K562 (cell line): ENCODE data around the gene PDZD8. TPM values are rescaled to one million over a fixed set of nuclear protein-coding genes. Genes with fewer than 3 reads are reported as not detected.

Experiments
- BRCA1 ChIP-seq, 2 experiments: fragments of 450-650 bp in 1 of 2; sonication (generic) in 1 of 2; formaldehyde crosslinking in 1 of 2; IDR thresholded peaks; 2 replicates each; pipeline versions ENCODE4 v1.5.0 to v1.6.1; 2017 to 2020; ENCODE audit warnings: mild to moderate bottlenecking in 1 of 2, missing genetic modification reagents in 1 of 2
- CHD1 ChIP-seq: fragments of 200-600 bp; sonication (generic); IDR thresholded peaks from one replicate; pipeline ENCODE4 v1.6.1; 2012; ENCODE audit warnings: mild to moderate bottlenecking, moderate library complexity, low read length, inconsistent platforms
- DDX20 ChIP-seq: fragments of 450-650 bp; IDR thresholded peaks from 2 replicates; pipeline ENCODE4 v1.6.1; 2016; ENCODE audit warnings: missing genetic modification characterization, low read depth, mild to moderate bottlenecking, missing compliant biosample characterization, moderate library complexity
- ETV1 ChIP-seq: fragments of 450-650 bp; conservative IDR thresholded peaks from 2 replicates; pipeline ENCODE4 v1.6.1; 2016; ENCODE audit warnings: missing genetic modification characterization, control low read depth, low read depth, missing compliant biosample characterization
- GATAD2B ChIP-seq: fragments of 450-650 bp; IDR thresholded peaks from 2 replicates; pipeline ENCODE4 v1.6.1; 2017; ENCODE audit warnings: mild to moderate bottlenecking, borderline replicate concordance
- NEUROD1 ChIP-seq: fragments of 150-350 bp; IDR thresholded peaks from 2 replicates; pipeline ENCODE4 v1.6.1; 2014; ENCODE audit warnings: borderline replicate concordance, low read length, low read depth; ENCODE audit not compliant: partially characterized antibody
- SRSF7 ChIP-seq: fragments of 200-400 bp; formaldehyde crosslinking; optimal IDR thresholded peaks from 2 replicates; pipeline ENCODE3; 2017; ENCODE audit warnings: mild to moderate bottlenecking, low read depth, low read length
- ZKSCAN8 ChIP-seq: fragments of 200-800 bp; sonication (Bioruptor generic); IDR thresholded peaks from 2 replicates; pipeline ENCODE4 v1.6.1; 2016; ENCODE audit warnings: missing genetic modification characterization, missing compliant biosample characterization
- ZNF551 ChIP-seq: fragments of 250-450 bp; sonication (Bioruptor Pico); IDR thresholded peaks from 2 replicates; pipeline ENCODE4 v1.5.0; 2021; ENCODE audit warnings: mild to moderate bottlenecking, moderate library complexity
- ZNF668 ChIP-seq: fragments of 250-450 bp; sonication (Bioruptor Pico); IDR thresholded peaks from 2 replicates; pipeline ENCODE4 v1.8.0; 2022; ENCODE audit warnings: mild to moderate bottlenecking, inconsistent platforms
- polyA plus RNA-seq, 8 experiments: library from polyadenylated mRNA; depleted of rRNA in 4 of 8; stranded (reverse) in 5 of 8; unstranded in 3 of 8; fragments of >200 nt; fragmentation: Nextera tagmentation in 2 of 8; fragmentation: Illumina TruSeq in 1 of 8; extraction: Ambion mirVana in 2 of 8; extraction: Trizol in 1 of 8; gene quantifications; 2 replicates each; pipeline versions ENCODE4 v1.2.1 to v1.2.3, GENCODE V29; 2011 to 2014; ENCODE audit warnings: inconsistent platforms in 1 of 8, missing spikeins in 1 of 8
- total RNA-seq, 7 experiments: library from RNA; depleted of rRNA in 6 of 7; stranded (reverse); fragments of >200 nt in 6 of 7; fragmentation: Illumina TruSeq in 2 of 7; extraction: Trizol in 2 of 7; gene quantifications; 2 replicates each; pipeline versions ENCODE4 v1.2.1 to v1.2.3, GENCODE V29; 2011 to 2021; ENCODE audit warnings: low replicate concordance in 1 of 7
- TF ChIP-seq, protein P1 (sequence below): fragments of 200-600 bp; sonication (generic); IDR thresholded peaks from one replicate; pipeline ENCODE4 v1.6.1; 2012; ENCODE audit warnings: mild to moderate bottlenecking, low read depth, low read length, inconsistent platforms
- TF ChIP-seq, protein P2 (sequence below): sonication (generic); formaldehyde crosslinking; IDR thresholded peaks from 2 replicates; pipeline ENCODE4 v1.8.0; 2022; ENCODE audit warnings: mild to moderate bottlenecking, missing genetic modification reagents
- TF ChIP-seq, protein P3 (sequence below): IDR thresholded peaks from 2 replicates; pipeline ENCODE4 v1.6.1; 2011; ENCODE audit warnings: borderline replicate concordance, low read depth, mild to moderate bottlenecking, moderate library complexity, low read length; ENCODE audit not compliant: insufficient read depth, poor library complexity, severe bottlenecking

Gene PDZD8
- total and polyA plus RNA-seq, 9 of the 15 experiments (the other 6 are each of a cell fraction or from before 2014, with no cell fraction given): 5.5 to 53.4 (median 36.8) TPM

DNA sequence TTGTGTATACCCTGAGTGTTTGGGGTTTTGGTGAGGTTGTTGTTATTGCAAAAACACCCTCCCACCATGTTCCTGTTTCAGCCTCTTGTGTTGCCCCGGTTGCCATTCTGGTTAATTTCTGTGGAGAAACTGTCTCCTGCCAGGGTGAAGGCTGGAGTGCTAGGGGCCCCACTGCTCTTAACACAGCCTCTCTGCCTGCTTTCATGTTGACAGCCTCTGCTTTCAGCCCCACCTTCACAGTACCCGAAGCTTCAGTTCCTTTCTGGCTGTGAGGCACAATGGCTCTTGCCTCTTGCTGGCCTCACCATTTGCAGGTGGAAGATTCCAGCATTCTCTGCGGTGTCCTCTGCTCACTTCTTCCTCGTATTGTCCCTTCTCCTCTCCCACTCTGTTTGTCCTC lies 115.2 kb downstream of the PDZD8 start (continued):
- TF ChIP-seq, protein P1, sequence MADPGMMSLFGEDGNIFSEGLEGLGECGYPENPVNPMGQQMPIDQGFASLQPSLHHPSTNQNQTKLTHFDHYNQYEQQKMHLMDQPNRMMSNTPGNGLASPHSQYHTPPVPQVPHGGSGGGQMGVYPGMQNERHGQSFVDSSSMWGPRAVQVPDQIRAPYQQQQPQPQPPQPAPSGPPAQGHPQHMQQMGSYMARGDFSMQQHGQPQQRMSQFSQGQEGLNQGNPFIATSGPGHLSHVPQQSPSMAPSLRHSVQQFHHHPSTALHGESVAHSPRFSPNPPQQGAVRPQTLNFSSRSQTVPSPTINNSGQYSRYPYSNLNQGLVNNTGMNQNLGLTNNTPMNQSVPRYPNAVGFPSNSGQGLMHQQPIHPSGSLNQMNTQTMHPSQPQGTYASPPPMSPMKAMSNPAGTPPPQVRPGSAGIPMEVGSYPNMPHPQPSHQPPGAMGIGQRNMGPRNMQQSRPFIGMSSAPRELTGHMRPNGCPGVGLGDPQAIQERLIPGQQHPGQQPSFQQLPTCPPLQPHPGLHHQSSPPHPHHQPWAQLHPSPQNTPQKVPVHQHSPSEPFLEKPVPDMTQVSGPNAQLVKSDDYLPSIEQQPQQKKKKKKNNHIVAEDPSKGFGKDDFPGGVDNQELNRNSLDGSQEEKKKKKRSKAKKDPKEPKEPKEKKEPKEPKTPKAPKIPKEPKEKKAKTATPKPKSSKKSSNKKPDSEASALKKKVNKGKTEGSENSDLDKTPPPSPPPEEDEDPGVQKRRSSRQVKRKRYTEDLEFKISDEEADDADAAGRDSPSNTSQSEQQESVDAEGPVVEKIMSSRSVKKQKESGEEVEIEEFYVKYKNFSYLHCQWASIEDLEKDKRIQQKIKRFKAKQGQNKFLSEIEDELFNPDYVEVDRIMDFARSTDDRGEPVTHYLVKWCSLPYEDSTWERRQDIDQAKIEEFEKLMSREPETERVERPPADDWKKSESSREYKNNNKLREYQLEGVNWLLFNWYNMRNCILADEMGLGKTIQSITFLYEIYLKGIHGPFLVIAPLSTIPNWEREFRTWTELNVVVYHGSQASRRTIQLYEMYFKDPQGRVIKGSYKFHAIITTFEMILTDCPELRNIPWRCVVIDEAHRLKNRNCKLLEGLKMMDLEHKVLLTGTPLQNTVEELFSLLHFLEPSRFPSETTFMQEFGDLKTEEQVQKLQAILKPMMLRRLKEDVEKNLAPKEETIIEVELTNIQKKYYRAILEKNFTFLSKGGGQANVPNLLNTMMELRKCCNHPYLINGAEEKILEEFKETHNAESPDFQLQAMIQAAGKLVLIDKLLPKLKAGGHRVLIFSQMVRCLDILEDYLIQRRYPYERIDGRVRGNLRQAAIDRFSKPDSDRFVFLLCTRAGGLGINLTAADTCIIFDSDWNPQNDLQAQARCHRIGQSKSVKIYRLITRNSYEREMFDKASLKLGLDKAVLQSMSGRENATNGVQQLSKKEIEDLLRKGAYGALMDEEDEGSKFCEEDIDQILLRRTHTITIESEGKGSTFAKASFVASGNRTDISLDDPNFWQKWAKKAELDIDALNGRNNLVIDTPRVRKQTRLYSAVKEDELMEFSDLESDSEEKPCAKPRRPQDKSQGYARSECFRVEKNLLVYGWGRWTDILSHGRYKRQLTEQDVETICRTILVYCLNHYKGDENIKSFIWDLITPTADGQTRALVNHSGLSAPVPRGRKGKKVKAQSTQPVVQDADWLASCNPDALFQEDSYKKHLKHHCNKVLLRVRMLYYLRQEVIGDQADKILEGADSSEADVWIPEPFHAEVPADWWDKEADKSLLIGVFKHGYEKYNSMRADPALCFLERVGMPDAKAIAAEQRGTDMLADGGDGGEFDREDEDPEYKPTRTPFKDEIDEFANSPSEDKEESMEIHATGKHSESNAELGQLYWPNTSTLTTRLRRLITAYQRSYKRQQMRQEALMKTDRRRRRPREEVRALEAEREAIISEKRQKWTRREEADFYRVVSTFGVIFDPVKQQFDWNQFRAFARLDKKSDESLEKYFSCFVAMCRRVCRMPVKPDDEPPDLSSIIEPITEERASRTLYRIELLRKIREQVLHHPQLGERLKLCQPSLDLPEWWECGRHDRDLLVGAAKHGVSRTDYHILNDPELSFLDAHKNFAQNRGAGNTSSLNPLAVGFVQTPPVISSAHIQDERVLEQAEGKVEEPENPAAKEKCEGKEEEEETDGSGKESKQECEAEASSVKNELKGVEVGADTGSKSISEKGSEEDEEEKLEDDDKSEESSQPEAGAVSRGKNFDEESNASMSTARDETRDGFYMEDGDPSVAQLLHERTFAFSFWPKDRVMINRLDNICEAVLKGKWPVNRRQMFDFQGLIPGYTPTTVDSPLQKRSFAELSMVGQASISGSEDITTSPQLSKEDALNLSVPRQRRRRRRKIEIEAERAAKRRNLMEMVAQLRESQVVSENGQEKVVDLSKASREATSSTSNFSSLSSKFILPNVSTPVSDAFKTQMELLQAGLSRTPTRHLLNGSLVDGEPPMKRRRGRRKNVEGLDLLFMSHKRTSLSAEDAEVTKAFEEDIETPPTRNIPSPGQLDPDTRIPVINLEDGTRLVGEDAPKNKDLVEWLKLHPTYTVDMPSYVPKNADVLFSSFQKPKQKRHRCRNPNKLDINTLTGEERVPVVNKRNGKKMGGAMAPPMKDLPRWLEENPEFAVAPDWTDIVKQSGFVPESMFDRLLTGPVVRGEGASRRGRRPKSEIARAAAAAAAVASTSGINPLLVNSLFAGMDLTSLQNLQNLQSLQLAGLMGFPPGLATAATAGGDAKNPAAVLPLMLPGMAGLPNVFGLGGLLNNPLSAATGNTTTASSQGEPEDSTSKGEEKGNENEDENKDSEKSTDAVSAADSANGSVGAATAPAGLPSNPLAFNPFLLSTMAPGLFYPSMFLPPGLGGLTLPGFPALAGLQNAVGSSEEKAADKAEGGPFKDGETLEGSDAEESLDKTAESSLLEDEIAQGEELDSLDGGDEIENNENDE: no peak
- no peak for TF ChIP-seq DDX20 (tag)
- no peak for TF ChIP-seq SRSF7
- no peak for TF ChIP-seq ZKSCAN8
- no peak for TF ChIP-seq ETV1 (tag)
- TF ChIP-seq, protein P2, sequence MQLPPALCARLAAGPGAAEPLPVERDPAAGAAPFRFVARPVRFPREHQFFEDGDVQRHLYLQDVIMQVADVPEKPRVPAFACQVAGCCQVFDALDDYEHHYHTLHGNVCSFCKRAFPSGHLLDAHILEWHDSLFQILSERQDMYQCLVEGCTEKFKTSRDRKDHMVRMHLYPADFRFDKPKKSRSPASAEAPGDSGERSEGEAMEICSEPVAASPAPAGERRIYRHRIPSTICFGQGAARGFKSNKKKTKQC (CRISPR knock-in tag): no peak
- no peak for TF ChIP-seq BRCA1 (IDR thresholded peaks at IDR 0.05)
- TF ChIP-seq BRCA1 (CRISPR knock-in tag; IDR thresholded peaks at IDR 0.05): no peak
- TF ChIP-seq GATAD2B: no peak
- TF ChIP-seq ZNF668: no peak
- TF ChIP-seq NEUROD1: no peak
- TF ChIP-seq, protein P3, sequence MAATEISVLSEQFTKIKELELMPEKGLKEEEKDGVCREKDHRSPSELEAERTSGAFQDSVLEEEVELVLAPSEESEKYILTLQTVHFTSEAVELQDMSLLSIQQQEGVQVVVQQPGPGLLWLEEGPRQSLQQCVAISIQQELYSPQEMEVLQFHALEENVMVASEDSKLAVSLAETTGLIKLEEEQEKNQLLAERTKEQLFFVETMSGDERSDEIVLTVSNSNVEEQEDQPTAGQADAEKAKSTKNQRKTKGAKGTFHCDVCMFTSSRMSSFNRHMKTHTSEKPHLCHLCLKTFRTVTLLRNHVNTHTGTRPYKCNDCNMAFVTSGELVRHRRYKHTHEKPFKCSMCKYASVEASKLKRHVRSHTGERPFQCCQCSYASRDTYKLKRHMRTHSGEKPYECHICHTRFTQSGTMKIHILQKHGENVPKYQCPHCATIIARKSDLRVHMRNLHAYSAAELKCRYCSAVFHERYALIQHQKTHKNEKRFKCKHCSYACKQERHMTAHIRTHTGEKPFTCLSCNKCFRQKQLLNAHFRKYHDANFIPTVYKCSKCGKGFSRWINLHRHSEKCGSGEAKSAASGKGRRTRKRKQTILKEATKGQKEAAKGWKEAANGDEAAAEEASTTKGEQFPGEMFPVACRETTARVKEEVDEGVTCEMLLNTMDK: no peak
- TF ChIP-seq CHD1: no peak
- no peak for TF ChIP-seq ZNF551
